A549 (cell line): ENCODE data around the gene SRI.

Experiments used
- POLR2A ChIP-seq: IDR thresholded peaks from 2 replicates; pipeline ENCODE4 v1.6.1; 2012; ENCODE audit warnings: mild to moderate bottlenecking, low read length
- RFX5 ChIP-seq: fragments of 450-650 bp; IDR thresholded peaks from 2 replicates; pipeline ENCODE4 v1.7.1; 2014; ENCODE audit warnings: antibody characterized with exemption, mild to moderate bottlenecking, moderate library complexity
- TF ChIP-seq, protein P1 (sequence below): fragments of >200 bp; sonication (Bioruptor Twin); formaldehyde crosslinking; IDR thresholded peaks from 3 replicates; pipeline ENCODE4 v1.5.1; 2016
- TF ChIP-seq, protein P2 (sequence below): IDR thresholded peaks from 2 replicates; pipeline ENCODE4 v1.6.1; 2012
- TF ChIP-seq, protein P3 (sequence below): fragments of 200-600 bp; sonication (generic); IDR thresholded peaks from 2 replicates; pipeline ENCODE4 v1.6.1; 2016; ENCODE audit warnings: antibody characterized with exemption, mild to moderate bottlenecking, moderate library complexity

DNA sequence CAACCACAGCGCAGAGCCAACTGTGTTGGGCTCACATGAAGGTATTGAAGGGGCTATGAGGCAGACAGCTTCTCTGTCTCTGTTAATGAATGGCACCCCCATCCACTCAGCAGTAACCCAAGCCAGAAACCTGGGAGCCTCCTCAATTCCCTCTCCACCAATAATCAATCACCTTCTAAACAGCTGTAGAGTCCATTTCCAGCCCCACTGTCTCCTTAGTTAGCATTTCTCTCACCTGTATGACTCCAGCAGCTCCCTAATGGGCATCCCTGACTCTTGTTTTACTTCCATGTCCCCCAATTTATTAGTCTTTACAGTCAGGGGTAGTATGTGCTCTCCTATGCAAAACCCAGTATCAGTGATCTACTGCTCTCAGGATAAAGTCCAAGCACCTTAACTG is 6.9 kb downstream of the SRI start:
- TF ChIP-seq RFX5 = no peak
- TF ChIP-seq, protein P1, sequence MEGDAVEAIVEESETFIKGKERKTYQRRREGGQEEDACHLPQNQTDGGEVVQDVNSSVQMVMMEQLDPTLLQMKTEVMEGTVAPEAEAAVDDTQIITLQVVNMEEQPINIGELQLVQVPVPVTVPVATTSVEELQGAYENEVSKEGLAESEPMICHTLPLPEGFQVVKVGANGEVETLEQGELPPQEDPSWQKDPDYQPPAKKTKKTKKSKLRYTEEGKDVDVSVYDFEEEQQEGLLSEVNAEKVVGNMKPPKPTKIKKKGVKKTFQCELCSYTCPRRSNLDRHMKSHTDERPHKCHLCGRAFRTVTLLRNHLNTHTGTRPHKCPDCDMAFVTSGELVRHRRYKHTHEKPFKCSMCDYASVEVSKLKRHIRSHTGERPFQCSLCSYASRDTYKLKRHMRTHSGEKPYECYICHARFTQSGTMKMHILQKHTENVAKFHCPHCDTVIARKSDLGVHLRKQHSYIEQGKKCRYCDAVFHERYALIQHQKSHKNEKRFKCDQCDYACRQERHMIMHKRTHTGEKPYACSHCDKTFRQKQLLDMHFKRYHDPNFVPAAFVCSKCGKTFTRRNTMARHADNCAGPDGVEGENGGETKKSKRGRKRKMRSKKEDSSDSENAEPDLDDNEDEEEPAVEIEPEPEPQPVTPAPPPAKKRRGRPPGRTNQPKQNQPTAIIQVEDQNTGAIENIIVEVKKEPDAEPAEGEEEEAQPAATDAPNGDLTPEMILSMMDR = no peak
- TF ChIP-seq POLR2A = no peak
- TF ChIP-seq, protein P2, sequence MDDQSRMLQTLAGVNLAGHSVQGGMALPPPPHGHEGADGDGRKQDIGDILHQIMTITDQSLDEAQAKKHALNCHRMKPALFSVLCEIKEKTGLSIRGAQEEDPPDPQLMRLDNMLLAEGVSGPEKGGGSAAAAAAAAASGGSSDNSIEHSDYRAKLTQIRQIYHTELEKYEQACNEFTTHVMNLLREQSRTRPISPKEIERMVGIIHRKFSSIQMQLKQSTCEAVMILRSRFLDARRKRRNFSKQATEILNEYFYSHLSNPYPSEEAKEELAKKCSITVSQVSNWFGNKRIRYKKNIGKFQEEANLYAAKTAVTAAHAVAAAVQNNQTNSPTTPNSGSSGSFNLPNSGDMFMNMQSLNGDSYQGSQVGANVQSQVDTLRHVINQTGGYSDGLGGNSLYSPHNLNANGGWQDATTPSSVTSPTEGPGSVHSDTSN = no peak
- TF ChIP-seq, protein P3, sequence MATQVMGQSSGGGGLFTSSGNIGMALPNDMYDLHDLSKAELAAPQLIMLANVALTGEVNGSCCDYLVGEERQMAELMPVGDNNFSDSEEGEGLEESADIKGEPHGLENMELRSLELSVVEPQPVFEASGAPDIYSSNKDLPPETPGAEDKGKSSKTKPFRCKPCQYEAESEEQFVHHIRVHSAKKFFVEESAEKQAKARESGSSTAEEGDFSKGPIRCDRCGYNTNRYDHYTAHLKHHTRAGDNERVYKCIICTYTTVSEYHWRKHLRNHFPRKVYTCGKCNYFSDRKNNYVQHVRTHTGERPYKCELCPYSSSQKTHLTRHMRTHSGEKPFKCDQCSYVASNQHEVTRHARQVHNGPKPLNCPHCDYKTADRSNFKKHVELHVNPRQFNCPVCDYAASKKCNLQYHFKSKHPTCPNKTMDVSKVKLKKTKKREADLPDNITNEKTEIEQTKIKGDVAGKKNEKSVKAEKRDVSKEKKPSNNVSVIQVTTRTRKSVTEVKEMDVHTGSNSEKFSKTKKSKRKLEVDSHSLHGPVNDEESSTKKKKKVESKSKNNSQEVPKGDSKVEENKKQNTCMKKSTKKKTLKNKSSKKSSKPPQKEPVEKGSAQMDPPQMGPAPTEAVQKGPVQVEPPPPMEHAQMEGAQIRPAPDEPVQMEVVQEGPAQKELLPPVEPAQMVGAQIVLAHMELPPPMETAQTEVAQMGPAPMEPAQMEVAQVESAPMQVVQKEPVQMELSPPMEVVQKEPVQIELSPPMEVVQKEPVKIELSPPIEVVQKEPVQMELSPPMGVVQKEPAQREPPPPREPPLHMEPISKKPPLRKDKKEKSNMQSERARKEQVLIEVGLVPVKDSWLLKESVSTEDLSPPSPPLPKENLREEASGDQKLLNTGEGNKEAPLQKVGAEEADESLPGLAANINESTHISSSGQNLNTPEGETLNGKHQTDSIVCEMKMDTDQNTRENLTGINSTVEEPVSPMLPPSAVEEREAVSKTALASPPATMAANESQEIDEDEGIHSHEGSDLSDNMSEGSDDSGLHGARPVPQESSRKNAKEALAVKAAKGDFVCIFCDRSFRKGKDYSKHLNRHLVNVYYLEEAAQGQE = no peak
